GM23338 (cell line): ENCODE results near the gene RPS15. TPM values are rescaled to one million over a fixed set of nuclear protein-coding genes. Genes with fewer than 3 reads are reported as not detected.

Experiments
- ATAC-seq: fragments of 200-7000 bp; cut with Tn5 transposase; 3 replicates; pipeline ENCODE4 v1.9.1; 2020
- DNase-seq: peaks from one replicate; pipeline ENCODE4 v3.0.0-alpha.2; 2015; ENCODE audit warnings: low spot score
- H2AFZ ChIP-seq: fragments of 200-600 bp; sonication (generic); 2 replicates; pipeline ENCODE4 v1.8.0; 2016; ENCODE audit warnings: antibody characterized with exemption, mild to moderate bottlenecking, moderate library complexity
- H3F3A ChIP-seq: fragments of 200-600 bp; sonication (generic); replicated peaks from 2 replicates; pipeline ENCODE4 v1.8.0; 2017; ENCODE audit warnings: antibody characterized with exemption, mixed run types, low read depth
- H3K27ac ChIP-seq: fragments of 200-600 bp; sonication (generic); 2 replicates; pipeline ENCODE4 v1.6.1; 2016; ENCODE audit warnings: low read depth
- H3K27me3 ChIP-seq: fragments of 200-600 bp; sonication (generic); 2 replicates; pipeline ENCODE4 v1.8.0; 2016; ENCODE audit warnings: mild to moderate bottlenecking, mixed run types, moderate library complexity; ENCODE audit not compliant: insufficient read depth
- H3K36me3 ChIP-seq: fragments of 200-600 bp; sonication (generic); 2 replicates; pipeline ENCODE4 v1.8.0; 2016; ENCODE audit warnings: mild to moderate bottlenecking; ENCODE audit not compliant: insufficient read depth
- H3K4me1 ChIP-seq: fragments of 200-600 bp; sonication (generic); 2 replicates; pipeline ENCODE4 v1.8.0; 2016; ENCODE audit warnings: mild to moderate bottlenecking, moderate library complexity; ENCODE audit not compliant: insufficient read depth
- H3K4me2 ChIP-seq: fragments of 200-600 bp; sonication (generic); 2 replicates; pipeline ENCODE4 v1.7.1; 2017; ENCODE audit warnings: mixed run types
- H3K4me3 ChIP-seq: fragments of 200-600 bp; sonication (generic); 2 replicates; pipeline ENCODE4 v1.6.1; 2016; ENCODE audit warnings: mixed run types
- H3K79me2 ChIP-seq: fragments of 200-600 bp; sonication (generic); replicated peaks from 2 replicates; pipeline ENCODE4 v1.8.0; 2017; ENCODE audit warnings: mild to moderate bottlenecking; ENCODE audit not compliant: insufficient read depth
- H3K9me2 ChIP-seq: fragments of 200-600 bp; sonication (generic); 2 replicates; pipeline ENCODE4 v1.8.0; 2017; ENCODE audit not compliant: insufficient read depth
- H4K20me1 ChIP-seq: fragments of 200-600 bp; sonication (generic); replicated peaks from 2 replicates; pipeline ENCODE4 v1.8.0; 2017; ENCODE audit warnings: mild to moderate bottlenecking; ENCODE audit not compliant: insufficient read depth
- H3K27ac Mint-ChIP-seq: 2 replicates; pipeline ENCODE4 v1.8.0; 2020; ENCODE audit warnings: inconsistent platforms, mild to moderate bottlenecking, moderate library complexity, mixed read lengths
- H3K27me3 Mint-ChIP-seq: 3 replicates; pipeline ENCODE4 v1.8.0; 2022; ENCODE audit warnings: low read depth, mild to moderate bottlenecking, moderate library complexity, mixed read lengths, inconsistent platforms; ENCODE audit not compliant: insufficient read depth, poor library complexity
- H3K36me3 Mint-ChIP-seq: 3 replicates; pipeline ENCODE4 v1.8.0; 2021; ENCODE audit warnings: low read depth, mild to moderate bottlenecking, inconsistent platforms, moderate library complexity, mixed read lengths
- H3K4me1 Mint-ChIP-seq: 3 replicates; pipeline ENCODE4 v1.8.0; 2020; ENCODE audit warnings: mild to moderate bottlenecking, inconsistent platforms, mixed read lengths
- H3K4me3 Mint-ChIP-seq: 3 replicates; pipeline ENCODE4 v1.8.0; 2021; ENCODE audit warnings: moderate library complexity, mild to moderate bottlenecking, inconsistent platforms, mixed read lengths
- H3K9me3 Mint-ChIP-seq: 3 replicates; pipeline ENCODE4 v1.8.0; 2020; ENCODE audit warnings: moderate library complexity, mild to moderate bottlenecking, inconsistent platforms, mixed read lengths
- CREB1 ChIP-seq: fragments of 250-450 bp; sonication (Bioruptor Pico); IDR thresholded peaks from 2 replicates; pipeline ENCODE4 v1.5.0; 2020; ENCODE audit warnings: low read depth, mild to moderate bottlenecking, moderate library complexity
- EZH2 ChIP-seq: fragments of 200-600 bp; sonication (generic); IDR thresholded peaks from one replicate; pipeline ENCODE4 v1.8.0; 2017; ENCODE audit warnings: antibody characterized with exemption, mild to moderate bottlenecking, low read depth; ENCODE audit not compliant: unreplicated experiment
- EZH2phosphoT487 ChIP-seq: fragments of 200-600 bp; sonication (generic); IDR thresholded peaks from one replicate; pipeline ENCODE4 v1.8.1; 2018; ENCODE audit warnings: antibody characterized with exemption; ENCODE audit not compliant: unreplicated experiment
- JUNB ChIP-seq: IDR thresholded peaks from one replicate; pipeline ENCODE4 v1.6.1; 2016; ENCODE audit warnings: antibody characterized with exemption; ENCODE audit not compliant: unreplicated experiment
- NANOG ChIP-seq: IDR thresholded peaks from 2 replicates; pipeline ENCODE4 v1.6.1; 2016; ENCODE audit warnings: antibody characterized with exemption, borderline replicate concordance
- POLR2AphosphoS5 ChIP-seq: IDR thresholded peaks from 2 replicates; pipeline ENCODE4 v1.6.1; 2016; ENCODE audit warnings: antibody characterized with exemption, low read depth
- REST ChIP-seq: IDR thresholded peaks from one replicate; pipeline ENCODE4 v1.6.1; 2018; ENCODE audit warnings: antibody characterized with exemption; ENCODE audit not compliant: unreplicated experiment
- STAT1 ChIP-seq: IDR thresholded peaks from one replicate; pipeline ENCODE4 v1.6.1; 2016; ENCODE audit warnings: antibody characterized with exemption; ENCODE audit not compliant: unreplicated experiment
- ZNF114 ChIP-seq: fragments of 250-450 bp; sonication (Bioruptor Pico); IDR thresholded peaks from 2 replicates; pipeline ENCODE4 v1.5.0; 2020; ENCODE audit warnings: mild to moderate bottlenecking, moderate library complexity
- ZNF331 ChIP-seq: fragments of 250-450 bp; sonication (Bioruptor Pico); IDR thresholded peaks from 2 replicates; pipeline ENCODE4 v1.5.0; 2020; ENCODE audit warnings: low read depth, mild to moderate bottlenecking, moderate library complexity
- polyA plus RNA-seq: library from polyadenylated mRNA; unstranded; fragments of >200 nt; fragmentation: Nextera tagmentation; extraction: Ambion mirVana; gene quantifications from 2 replicates; pipeline ENCODE4 v1.2.1, GENCODE V29; 2016
- total RNA-seq: library from RNA; depleted of rRNA; stranded (reverse); fragments of >200 nt; shearing (Covaris generic); gene quantifications from 2 replicates; pipeline ENCODE4 v1.2.3, GENCODE V29; 2014
- TF ChIP-seq, protein P1 (sequence below): fragments of 250-450 bp; sonication (Bioruptor Pico); IDR thresholded peaks from 2 replicates; pipeline ENCODE4 v1.5.0; 2020; ENCODE audit warnings: mild to moderate bottlenecking, moderate library complexity
- TF ChIP-seq, protein P2 (sequence below): IDR thresholded peaks from 2 replicates; pipeline ENCODE4 v1.6.1; 2016; ENCODE audit warnings: antibody characterized with exemption
- TF ChIP-seq, protein P3 (sequence below), 2 experiments: fragments of 200-600 bp in 1 of 2; sonication (generic) in 1 of 2; conservative IDR thresholded peaks; 2 replicates each; pipeline versions ENCODE4 v1.5.1 to v1.6.1; 2016 to 2017; ENCODE audit warnings: antibody characterized with exemption in 2 of 2, low read depth in 2 of 2, mild to moderate bottlenecking in 2 of 2, moderate library complexity in 1 of 2

The RPS15 gene
- total and polyA plus RNA-seq, 2 experiments from 2014 or later: 2,953 to 3,861 TPM

GRCh38 chr19:1427221-1427920, 10.8 kb upstream of the RPS15 start:
- peaks cover 75% of the 10 kb centered on the region for H3K36me3 Mint-ChIP-seq
- H3K9me2 ChIP-seq: no peaks in the 10 kb centered on the region

More at GRCh38 chr19:1427221-1427920, 10.8 kb upstream of the RPS15 start:
- H2AFZ ChIP-seq: no peak overlapping the region
- Mint-ChIP-seq H3K27ac (no peak overlapping the region), H3K4me1 (peaks cover 18% of the 10 kb centered on the region), H3K4me3 (no peak overlapping the region), H3K9me3 (no peaks in the 10 kb centered on the region), H3K27me3 (peaks cover 6% of the 10 kb centered on the region)
- H3K4me3 ChIP-seq: no peak overlapping the region
- no peaks in the 10 kb centered on the region; the same call in 1 of the 2 replicates for H3K4me1 ChIP-seq
- DNase-seq (no peak), ATAC-seq (no peak)
- peaks cover 52% of the 10 kb centered on the region for H3K36me3 ChIP-seq
- TF ChIP-seq POLR2AphosphoS5 (no peak), EZH2phosphoT487 (no peak), ZNF331 (CRISPR knock-in tag) (no peak), NANOG (no peak), EZH2 (no peak), CREB1 (CRISPR knock-in tag) (no peak), REST (no peak), JUNB (no peak), STAT1 (no peak), ZNF114 (CRISPR knock-in tag) (no peak)
- TF ChIP-seq, protein P1, sequence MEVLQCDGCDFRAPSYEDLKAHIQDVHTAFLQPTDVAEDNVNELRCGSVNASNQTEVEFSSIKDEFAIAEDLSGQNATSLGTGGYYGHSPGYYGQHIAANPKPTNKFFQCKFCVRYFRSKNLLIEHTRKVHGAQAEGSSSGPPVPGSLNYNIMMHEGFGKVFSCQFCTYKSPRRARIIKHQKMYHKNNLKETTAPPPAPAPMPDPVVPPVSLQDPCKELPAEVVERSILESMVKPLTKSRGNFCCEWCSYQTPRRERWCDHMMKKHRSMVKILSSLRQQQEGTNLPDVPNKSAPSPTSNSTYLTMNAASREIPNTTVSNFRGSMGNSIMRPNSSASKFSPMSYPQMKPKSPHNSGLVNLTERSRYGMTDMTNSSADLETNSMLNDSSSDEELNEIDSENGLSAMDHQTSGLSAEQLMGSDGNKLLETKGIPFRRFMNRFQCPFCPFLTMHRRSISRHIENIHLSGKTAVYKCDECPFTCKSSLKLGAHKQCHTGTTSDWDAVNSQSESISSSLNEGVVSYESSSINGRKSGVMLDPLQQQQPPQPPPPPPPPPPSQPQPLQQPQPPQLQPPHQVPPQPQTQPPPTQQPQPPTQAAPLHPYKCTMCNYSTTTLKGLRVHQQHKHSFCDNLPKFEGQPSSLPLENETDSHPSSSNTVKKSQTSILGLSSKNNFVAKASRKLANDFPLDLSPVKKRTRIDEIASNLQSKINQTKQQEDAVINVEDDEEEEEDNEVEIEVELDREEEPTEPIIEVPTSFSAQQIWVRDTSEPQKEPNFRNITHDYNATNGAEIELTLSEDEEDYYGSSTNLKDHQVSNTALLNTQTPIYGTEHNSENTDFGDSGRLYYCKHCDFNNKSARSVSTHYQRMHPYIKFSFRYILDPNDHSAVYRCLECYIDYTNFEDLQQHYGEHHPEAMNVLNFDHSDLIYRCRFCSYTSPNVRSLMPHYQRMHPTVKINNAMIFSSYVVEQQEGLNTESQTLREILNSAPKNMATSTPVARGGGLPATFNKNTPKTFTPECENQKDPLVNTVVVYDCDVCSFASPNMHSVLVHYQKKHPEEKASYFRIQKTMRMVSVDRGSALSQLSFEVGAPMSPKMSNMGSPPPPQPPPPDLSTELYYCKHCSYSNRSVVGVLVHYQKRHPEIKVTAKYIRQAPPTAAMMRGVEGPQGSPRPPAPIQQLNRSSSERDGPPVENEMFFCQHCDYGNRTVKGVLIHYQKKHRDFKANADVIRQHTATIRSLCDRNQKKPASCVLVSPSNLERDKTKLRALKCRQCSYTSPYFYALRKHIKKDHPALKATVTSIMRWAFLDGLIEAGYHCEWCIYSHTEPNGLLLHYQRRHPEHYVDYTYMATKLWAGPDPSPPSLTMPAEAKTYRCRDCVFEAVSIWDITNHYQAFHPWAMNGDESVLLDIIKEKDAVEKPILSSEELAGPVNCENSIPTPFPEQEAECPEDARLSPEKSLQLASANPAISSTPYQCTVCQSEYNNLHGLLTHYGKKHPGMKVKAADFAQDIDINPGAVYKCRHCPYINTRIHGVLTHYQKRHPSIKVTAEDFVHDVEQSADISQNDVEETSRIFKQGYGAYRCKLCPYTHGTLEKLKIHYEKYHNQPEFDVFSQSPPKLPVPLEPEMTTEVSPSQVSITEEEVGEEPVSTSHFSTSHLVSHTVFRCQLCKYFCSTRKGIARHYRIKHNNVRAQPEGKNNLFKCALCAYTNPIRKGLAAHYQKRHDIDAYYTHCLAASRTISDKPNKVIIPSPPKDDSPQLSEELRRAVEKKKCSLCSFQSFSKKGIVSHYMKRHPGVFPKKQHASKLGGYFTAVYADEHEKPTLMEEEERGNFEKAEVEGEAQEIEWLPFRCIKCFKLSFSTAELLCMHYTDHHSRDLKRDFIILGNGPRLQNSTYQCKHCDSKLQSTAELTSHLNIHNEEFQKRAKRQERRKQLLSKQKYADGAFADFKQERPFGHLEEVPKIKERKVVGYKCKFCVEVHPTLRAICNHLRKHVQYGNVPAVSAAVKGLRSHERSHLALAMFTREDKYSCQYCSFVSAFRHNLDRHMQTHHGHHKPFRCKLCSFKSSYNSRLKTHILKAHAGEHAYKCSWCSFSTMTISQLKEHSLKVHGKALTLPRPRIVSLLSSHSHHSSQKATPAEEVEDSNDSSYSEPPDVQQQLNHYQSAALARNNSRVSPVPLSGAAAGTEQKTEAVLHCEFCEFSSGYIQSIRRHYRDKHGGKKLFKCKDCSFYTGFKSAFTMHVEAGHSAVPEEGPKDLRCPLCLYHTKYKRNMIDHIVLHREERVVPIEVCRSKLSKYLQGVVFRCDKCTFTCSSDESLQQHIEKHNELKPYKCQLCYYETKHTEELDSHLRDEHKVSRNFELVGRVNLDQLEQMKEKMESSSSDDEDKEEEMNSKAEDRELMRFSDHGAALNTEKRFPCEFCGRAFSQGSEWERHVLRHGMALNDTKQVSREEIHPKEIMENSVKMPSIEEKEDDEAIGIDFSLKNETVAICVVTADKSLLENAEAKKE (CRISPR knock-in tag): no peak
- TF ChIP-seq, protein P2, sequence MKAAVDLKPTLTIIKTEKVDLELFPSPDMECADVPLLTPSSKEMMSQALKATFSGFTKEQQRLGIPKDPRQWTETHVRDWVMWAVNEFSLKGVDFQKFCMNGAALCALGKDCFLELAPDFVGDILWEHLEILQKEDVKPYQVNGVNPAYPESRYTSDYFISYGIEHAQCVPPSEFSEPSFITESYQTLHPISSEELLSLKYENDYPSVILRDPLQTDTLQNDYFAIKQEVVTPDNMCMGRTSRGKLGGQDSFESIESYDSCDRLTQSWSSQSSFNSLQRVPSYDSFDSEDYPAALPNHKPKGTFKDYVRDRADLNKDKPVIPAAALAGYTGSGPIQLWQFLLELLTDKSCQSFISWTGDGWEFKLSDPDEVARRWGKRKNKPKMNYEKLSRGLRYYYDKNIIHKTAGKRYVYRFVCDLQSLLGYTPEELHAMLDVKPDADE: no peak
- TF ChIP-seq, protein P3, sequence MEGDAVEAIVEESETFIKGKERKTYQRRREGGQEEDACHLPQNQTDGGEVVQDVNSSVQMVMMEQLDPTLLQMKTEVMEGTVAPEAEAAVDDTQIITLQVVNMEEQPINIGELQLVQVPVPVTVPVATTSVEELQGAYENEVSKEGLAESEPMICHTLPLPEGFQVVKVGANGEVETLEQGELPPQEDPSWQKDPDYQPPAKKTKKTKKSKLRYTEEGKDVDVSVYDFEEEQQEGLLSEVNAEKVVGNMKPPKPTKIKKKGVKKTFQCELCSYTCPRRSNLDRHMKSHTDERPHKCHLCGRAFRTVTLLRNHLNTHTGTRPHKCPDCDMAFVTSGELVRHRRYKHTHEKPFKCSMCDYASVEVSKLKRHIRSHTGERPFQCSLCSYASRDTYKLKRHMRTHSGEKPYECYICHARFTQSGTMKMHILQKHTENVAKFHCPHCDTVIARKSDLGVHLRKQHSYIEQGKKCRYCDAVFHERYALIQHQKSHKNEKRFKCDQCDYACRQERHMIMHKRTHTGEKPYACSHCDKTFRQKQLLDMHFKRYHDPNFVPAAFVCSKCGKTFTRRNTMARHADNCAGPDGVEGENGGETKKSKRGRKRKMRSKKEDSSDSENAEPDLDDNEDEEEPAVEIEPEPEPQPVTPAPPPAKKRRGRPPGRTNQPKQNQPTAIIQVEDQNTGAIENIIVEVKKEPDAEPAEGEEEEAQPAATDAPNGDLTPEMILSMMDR (conservative IDR thresholded peaks at IDR 0.05; ENCODE audit: low read depth in 2 of 2): no peak
- no peaks in the 10 kb centered on the region for H3K27me3 ChIP-seq
- peaks cover 47% of the 10 kb centered on the region for H3F3A ChIP-seq
- peaks cover 55% of the 10 kb centered on the region for H3K79me2 ChIP-seq
- H3K4me2 ChIP-seq: no peak overlapping the region
- peak overlapping the region; percentile 32; the same call in 1 of the 2 replicates for H3K27ac ChIP-seq
- H4K20me1 ChIP-seq: peaks cover 37% of the 10 kb centered on the region
